ENCODE results near the gene LTF. TPM values are rescaled to one million over a fixed set of nuclear protein-coding genes. Genes with fewer than 3 reads are reported as not detected.

The LTF gene
- total and polyA plus RNA-seq, 9 of the 15 experiments (the other 6 are each of a cell fraction or from before 2014, with no cell fraction given): 0.07 TPM; not detected in 8

DNA sequence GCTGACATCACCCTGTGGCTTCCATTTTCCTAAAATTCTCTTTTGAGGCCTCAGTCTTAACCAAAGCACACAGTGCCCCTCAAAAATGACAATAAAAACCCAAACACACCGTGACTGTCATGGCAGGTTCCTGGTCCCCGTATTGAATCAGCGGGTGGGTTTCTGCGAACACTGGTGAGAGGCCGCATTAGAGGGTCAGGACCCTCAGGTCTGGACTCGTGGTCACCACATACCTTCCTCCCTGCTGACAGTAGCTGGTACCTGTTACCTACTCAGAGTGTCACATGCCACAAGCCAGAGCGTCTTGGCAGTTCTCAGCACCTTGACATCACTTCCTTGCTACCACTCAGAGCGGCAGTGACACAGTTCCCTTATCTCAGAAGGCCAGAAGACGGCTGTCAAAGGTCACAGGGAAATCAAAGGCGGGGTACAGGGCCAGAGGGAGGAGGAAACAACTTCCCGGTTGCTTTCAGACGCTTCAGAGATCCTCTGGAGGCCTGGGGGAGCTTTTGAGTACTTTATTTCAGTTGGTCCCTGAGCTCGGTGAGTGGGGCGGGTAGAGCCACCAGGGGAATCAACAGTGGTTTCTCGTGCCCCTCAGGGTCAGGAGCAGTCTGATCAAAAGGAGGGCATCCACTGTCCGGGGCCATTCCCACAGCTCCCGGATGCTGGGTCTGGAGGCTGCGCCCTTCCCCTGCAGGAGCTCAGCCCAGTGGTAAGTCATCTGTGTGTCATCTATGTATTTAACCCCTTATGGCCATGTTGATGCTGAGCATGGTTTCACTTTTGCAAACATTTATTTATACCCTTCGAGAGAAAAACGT is 57.7 kb downstream of the LTF start, which contains the start of the genes CCR5AS and CCRL2 (continued):
- peak; percentile 81; the same call in 1 of the 2 replicates for TF ChIP-seq RAD51 (IDR thresholded peaks at IDR 0.05; ENCODE audit: borderline replicate concordance, low read depth)
- peak; percentile 56; the same call in 1 of the 2 replicates for TF ChIP-seq RFX7 (CRISPR knock-in tag; IDR thresholded peaks at IDR 0.05)
- TF ChIP-seq RUNX1 (IDR thresholded peaks at IDR 0.05; ENCODE audit: low read depth): 0 out of 2 replicates have a peak, but pooled peaks have one; percentile 10
- TF ChIP-seq SMARCB1 (IDR thresholded peaks at IDR 0.05; ENCODE audit: insufficient read length, low read depth): no peak
- no peak for TF ChIP-seq NFE2L1 (tag; IDR thresholded peaks at IDR 0.05; ENCODE audit: borderline replicate concordance, low read depth)
- TF ChIP-seq, protein P1, sequence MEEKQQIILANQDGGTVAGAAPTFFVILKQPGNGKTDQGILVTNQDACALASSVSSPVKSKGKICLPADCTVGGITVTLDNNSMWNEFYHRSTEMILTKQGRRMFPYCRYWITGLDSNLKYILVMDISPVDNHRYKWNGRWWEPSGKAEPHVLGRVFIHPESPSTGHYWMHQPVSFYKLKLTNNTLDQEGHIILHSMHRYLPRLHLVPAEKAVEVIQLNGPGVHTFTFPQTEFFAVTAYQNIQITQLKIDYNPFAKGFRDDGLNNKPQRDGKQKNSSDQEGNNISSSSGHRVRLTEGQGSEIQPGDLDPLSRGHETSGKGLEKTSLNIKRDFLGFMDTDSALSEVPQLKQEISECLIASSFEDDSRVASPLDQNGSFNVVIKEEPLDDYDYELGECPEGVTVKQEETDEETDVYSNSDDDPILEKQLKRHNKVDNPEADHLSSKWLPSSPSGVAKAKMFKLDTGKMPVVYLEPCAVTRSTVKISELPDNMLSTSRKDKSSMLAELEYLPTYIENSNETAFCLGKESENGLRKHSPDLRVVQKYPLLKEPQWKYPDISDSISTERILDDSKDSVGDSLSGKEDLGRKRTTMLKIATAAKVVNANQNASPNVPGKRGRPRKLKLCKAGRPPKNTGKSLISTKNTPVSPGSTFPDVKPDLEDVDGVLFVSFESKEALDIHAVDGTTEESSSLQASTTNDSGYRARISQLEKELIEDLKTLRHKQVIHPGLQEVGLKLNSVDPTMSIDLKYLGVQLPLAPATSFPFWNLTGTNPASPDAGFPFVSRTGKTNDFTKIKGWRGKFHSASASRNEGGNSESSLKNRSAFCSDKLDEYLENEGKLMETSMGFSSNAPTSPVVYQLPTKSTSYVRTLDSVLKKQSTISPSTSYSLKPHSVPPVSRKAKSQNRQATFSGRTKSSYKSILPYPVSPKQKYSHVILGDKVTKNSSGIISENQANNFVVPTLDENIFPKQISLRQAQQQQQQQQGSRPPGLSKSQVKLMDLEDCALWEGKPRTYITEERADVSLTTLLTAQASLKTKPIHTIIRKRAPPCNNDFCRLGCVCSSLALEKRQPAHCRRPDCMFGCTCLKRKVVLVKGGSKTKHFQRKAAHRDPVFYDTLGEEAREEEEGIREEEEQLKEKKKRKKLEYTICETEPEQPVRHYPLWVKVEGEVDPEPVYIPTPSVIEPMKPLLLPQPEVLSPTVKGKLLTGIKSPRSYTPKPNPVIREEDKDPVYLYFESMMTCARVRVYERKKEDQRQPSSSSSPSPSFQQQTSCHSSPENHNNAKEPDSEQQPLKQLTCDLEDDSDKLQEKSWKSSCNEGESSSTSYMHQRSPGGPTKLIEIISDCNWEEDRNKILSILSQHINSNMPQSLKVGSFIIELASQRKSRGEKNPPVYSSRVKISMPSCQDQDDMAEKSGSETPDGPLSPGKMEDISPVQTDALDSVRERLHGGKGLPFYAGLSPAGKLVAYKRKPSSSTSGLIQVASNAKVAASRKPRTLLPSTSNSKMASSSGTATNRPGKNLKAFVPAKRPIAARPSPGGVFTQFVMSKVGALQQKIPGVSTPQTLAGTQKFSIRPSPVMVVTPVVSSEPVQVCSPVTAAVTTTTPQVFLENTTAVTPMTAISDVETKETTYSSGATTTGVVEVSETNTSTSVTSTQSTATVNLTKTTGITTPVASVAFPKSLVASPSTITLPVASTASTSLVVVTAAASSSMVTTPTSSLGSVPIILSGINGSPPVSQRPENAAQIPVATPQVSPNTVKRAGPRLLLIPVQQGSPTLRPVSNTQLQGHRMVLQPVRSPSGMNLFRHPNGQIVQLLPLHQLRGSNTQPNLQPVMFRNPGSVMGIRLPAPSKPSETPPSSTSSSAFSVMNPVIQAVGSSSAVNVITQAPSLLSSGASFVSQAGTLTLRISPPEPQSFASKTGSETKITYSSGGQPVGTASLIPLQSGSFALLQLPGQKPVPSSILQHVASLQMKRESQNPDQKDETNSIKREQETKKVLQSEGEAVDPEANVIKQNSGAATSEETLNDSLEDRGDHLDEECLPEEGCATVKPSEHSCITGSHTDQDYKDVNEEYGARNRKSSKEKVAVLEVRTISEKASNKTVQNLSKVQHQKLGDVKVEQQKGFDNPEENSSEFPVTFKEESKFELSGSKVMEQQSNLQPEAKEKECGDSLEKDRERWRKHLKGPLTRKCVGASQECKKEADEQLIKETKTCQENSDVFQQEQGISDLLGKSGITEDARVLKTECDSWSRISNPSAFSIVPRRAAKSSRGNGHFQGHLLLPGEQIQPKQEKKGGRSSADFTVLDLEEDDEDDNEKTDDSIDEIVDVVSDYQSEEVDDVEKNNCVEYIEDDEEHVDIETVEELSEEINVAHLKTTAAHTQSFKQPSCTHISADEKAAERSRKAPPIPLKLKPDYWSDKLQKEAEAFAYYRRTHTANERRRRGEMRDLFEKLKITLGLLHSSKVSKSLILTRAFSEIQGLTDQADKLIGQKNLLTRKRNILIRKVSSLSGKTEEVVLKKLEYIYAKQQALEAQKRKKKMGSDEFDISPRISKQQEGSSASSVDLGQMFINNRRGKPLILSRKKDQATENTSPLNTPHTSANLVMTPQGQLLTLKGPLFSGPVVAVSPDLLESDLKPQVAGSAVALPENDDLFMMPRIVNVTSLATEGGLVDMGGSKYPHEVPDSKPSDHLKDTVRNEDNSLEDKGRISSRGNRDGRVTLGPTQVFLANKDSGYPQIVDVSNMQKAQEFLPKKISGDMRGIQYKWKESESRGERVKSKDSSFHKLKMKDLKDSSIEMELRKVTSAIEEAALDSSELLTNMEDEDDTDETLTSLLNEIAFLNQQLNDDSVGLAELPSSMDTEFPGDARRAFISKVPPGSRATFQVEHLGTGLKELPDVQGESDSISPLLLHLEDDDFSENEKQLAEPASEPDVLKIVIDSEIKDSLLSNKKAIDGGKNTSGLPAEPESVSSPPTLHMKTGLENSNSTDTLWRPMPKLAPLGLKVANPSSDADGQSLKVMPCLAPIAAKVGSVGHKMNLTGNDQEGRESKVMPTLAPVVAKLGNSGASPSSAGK (IDR thresholded peaks at IDR 0.05): peak; percentile 98
- TF ChIP-seq CCAR2 (IDR thresholded peaks at IDR 0.05; ENCODE audit: low read depth, low read length): no peak
- peak in 1 of 2 experiments; percentile 67 for TF ChIP-seq AFF1 (IDR thresholded peaks at IDR 0.05; ENCODE audit: low read depth in 1 of 2, partially characterized antibody in 2 of 2)
- peak; percentile 78 for TF ChIP-seq FOXM1 (IDR thresholded peaks at IDR 0.05; ENCODE audit: low read depth)
- 0 out of 2 replicates have a peak, but pooled peaks have one; percentile 26 for TF ChIP-seq FOXM1 (CRISPR knock-in tag; IDR thresholded peaks at IDR 0.05; ENCODE audit: low read depth)
- no peak for TF ChIP-seq FOXJ3 (CRISPR knock-in tag; IDR thresholded peaks at IDR 0.05)

Data from K562 (cell line).